ENCODE results near the gene ATF6B. TPM values are rescaled to one million over a fixed set of nuclear protein-coding genes. Genes with fewer than 3 reads are reported as not detected.

ATF6B gene
- total and polyA plus RNA-seq, 2 experiments from 2014 or later: 43.0 to 60.8 TPM

DNA sequence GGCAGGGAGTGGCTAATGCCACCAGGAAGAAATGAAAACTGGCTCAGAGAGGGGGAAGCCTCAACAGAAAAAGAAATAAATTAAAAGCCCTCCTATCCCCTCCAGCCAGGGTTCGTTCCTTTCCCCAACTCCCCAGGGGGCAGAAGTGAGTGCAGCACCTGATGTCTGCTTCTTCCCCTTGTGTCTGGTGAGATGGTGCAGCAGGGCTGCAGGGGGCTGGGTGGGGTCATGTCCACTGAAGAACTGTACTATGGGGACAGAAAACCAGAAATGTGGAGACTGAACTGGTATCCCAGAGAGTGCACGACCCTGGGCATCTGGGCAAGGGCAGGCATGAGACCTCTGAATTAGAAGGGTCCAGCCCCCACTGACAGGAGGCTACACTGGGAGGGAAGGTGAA is 40.3 kb upstream of the ATF6B start:
- Histone ChIP-seq H3K4me3 (no peak overlapping the region), H3K9me3 (ENCODE audit: low read depth) (no peaks in the 10 kb centered on the region), H3K36me3 (peaks cover 5% of the 10 kb centered on the region), H3K27me3 (no peaks in the 10 kb centered on the region), H3K27ac (peak overlapping the region; percentile 95), H3K4me1 (ENCODE audit: low read depth) (peaks cover 26% of the 10 kb centered on the region)
- DNase-seq (ENCODE audit: low read depth in 1 of 2, low spot score in 1 of 2): no peak
- TF ChIP-seq CTCF (IDR thresholded peaks at IDR 0.05; ENCODE audit: low read depth, low read length): no peak

DNA sequence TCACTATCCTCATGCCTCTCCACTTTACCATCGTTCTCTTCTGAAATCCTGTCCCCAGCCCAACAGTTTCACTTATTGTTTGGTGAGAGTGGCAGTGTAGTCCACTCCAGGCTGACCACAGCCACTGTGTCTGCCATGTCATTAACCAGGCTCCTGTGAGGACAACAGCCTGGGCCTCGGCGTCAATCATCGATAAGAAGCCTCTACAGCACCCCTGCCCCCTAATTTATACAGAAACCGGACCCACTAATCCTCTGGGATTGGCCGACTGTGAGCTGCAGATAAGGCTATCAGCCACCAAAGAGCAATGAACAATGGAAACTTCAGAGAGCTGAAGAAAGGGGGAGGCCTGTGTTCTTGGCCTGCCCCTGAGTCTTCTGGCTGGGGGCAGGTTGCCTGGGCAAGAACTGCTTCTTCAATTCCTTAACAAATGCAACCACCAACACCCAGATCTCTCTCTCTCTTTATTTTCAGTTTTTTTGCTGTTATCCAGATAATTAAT is 39.8 kb upstream of the ATF6B start:
- DNase-seq (ENCODE audit: low read depth in 1 of 2, low spot score in 1 of 2): peak; percentile 41 to 84
- no peak for TF ChIP-seq CTCF (IDR thresholded peaks at IDR 0.05; ENCODE audit: low read depth, low read length)
- Histone ChIP-seq H3K4me3 (no peak overlapping the region), H3K27me3 (no peaks in the 10 kb centered on the region), H3K27ac (peak overlapping the region; percentile 95), H3K4me1 (ENCODE audit: low read depth) (peaks cover 26% of the 10 kb centered on the region), H3K9me3 (ENCODE audit: low read depth) (no peaks in the 10 kb centered on the region), H3K36me3 (peaks cover 5% of the 10 kb centered on the region)

- TF ChIP-seq CTCF (IDR thresholded peaks at IDR 0.05; ENCODE audit: low read depth, low read length): no peak
- Histone ChIP-seq H3K4me3 (no peak overlapping the region), H3K27ac (peak overlapping the region; percentile 95)
Measured at GRCh38 chr6:32167154-32167760, 39.2 kb upstream of the ATF6B start.

DNA sequence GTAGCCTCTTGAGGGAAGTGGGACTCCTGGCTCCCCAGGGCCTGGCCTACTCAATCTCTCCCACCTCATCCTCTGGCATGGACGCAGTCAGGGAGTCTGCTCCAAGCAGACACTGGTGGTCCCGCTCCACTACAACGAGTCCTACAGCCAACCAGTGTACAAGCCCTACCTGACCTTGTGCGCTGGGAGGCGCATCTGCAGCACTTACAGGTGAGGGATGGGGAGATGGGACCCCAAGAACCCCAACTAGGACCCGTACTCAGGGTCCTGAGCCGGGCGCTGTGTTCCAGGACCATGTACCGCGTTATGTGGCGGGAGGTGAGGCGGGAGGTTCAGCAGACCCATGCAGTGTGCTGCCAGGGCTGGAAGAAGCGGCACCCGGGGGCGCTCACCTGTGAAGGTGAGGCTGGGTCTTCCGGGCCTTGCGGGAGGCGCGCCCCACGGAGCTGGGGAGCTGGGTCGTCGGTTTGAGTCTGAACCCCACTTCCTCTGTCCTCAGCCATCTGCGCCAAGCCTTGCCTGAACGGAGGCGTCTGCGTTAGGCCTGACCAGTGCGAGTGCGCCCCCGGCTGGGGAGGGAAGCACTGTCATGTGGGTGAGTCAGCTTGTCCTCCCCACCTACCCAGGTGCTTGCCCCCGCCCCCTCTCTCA is 38.5 kb upstream of the ATF6B start:
- Histone ChIP-seq H3K27me3 (no peaks in the 10 kb centered on the region), H3K36me3 (peaks cover 5% of the 10 kb centered on the region), H3K4me1 (ENCODE audit: low read depth) (peaks cover 26% of the 10 kb centered on the region), H3K9me3 (ENCODE audit: low read depth) (no peaks in the 10 kb centered on the region), H3K4me3 (no peak overlapping the region), H3K27ac (peak overlapping the region; percentile 95)
- TF ChIP-seq CTCF (IDR thresholded peaks at IDR 0.05; ENCODE audit: low read depth, low read length): peak; percentile 4
- no peak for DNase-seq (ENCODE audit: low read depth in 1 of 2, low spot score in 1 of 2)

More at GRCh38 chr6:32167154-32167760, 39.2 kb upstream of the ATF6B start:
- no peaks in the 10 kb centered on the region for H3K27me3 ChIP-seq
- H3K9me3 ChIP-seq (ENCODE audit: low read depth): no peaks in the 10 kb centered on the region
- no peak for DNase-seq (ENCODE audit: low read depth in 1 of 2, low spot score in 1 of 2)
- peaks cover 5% of the 10 kb centered on the region for H3K36me3 ChIP-seq
- peaks cover 26% of the 10 kb centered on the region for H3K4me1 ChIP-seq (ENCODE audit: low read depth)

DNA sequence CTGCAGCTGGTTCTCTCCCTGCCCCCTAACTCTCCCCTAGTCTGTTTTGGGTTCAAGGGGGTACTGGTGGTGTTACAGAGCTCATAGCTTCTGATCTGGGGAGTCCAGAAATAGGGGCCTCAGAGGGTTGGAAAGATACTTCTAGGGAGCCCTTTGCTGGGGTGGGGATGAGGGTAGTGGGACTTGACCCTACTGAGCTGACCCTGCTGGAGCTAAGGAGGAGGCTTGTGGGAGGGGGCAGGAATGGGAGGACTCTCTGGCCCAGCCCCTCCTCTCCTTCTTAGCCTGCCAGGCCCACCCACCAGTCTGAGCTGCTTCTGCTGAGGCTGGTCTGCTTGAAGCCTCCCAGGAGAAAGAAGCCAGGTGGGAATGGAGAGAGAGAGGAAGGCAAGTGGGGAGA is 36.2 kb upstream of the ATF6B start, which contains the start of gene EGFL8:
EGFL8 (plus strand) TSS at position 301 of the 400 bp plus-strand sequence. CDS start 1,571 bp downstream, outside the sequence.
- Histone ChIP-seq H3K9me3 (ENCODE audit: low read depth) (no peaks in the 10 kb centered on the region), H3K4me3 (no peak within 1 kb of the TSS), H3K36me3 (no peaks in the 10 kb centered on the region), H3K4me1 (ENCODE audit: low read depth) (peaks cover 26% of the 10 kb centered on the region), H3K27me3 (no peaks in the 10 kb centered on the region), H3K27ac (peak within 1 kb of the TSS; percentile 23)
- TF ChIP-seq CTCF (IDR thresholded peaks at IDR 0.05; ENCODE audit: low read depth, low read length): no peak
- no peak for DNase-seq (ENCODE audit: low read depth in 1 of 2, low spot score in 1 of 2)
